Right ventricle myocardium inferior (tissue), 1 donor: ENCODE measurements around the gene TMEM176A. TPM values are rescaled to one million over a fixed set of nuclear protein-coding genes. Genes with fewer than 3 reads are reported as not detected.
"Not testable (repeated sequence)": the region's sequence is repeated elsewhere in the genome, so short reads cannot be mapped to it uniquely, and the experiment has no call there.

Experiments used
- ATAC-seq: fragments of 200-7000 bp; cut with Tn5 transposase; one replicate; pipeline ENCODE4 v1.9.1; 2020; ENCODE audit warnings: mild to moderate bottlenecking, moderate library complexity
- DNase-seq: peaks from one replicate; pipeline ENCODE4 v3.0.0; 2021; ENCODE audit errors: missing footprints
- intact Hi-C: fragments of 100-400 bp; cut with DNase I; formaldehyde crosslinking; loops from one replicate; pipeline ENCODE4 v1.11.0; 2022
- long read RNA-seq: library from polyadenylated mRNA; unstranded; transcript quantifications from one replicate; pipeline ENCODE4 v2.0.0, GENCODE V29; 2021
- total RNA-seq: library from RNA; stranded (reverse); fragmentation: NEBNext Ultra II Directional; extraction: Animal tissue kit (Norgen Biotek cat#: 25700); gene quantifications from one replicate; pipeline ENCODE4 v1.2.1, GENCODE V29; 2021
- donor health status: DM: no; HTN: yes; CAD: no; lungs with severe emphysema.

The TMEM176A gene
- 31.1 TPM for total RNA-seq
- long read RNA-seq, transcript TMEM176A-201 (7 exons, 1,261 nt): major isoform, 6 of 14 reads
- long read RNA-seq, partial matches to known transcripts: 2 of 14 reads
- long read RNA-seq, other reads (novel, unspliced or antisense): 2 of 14 reads

GRCh38 chr7:150800581-150801241, at the start of gene TMEM176A:
Gene TMEM176A, plus strand, starts transcription at chr7:150800769. Its CDS starts 782 bp downstream, at chr7:150801551.
- no peak for DNase-seq
- intact Hi-C loops: no loop called here
- ATAC-seq: peak; percentile 49

GRCh38 chr7:150751702-150752101, 48.9 kb upstream of the TMEM176A start:
- ATAC-seq (peak; percentile 86), DNase-seq (no peak)
- intact Hi-C loops: loop anchor here (10.0 kb wide), 1 partner anchor 467 kb away; no protein-coding TSS in a partner anchor

GRCh38 chr7:150753239-150753638, 47.3 kb upstream of the TMEM176A start:
- DNase-seq (no peak), ATAC-seq (no peak)
- intact Hi-C loops: loop anchor here (10.0 kb wide), 1 partner anchor 468 kb away; no protein-coding TSS in a partner anchor

GRCh38 chr7:150753826-150754603, 46.6 kb upstream of the TMEM176A start:
- ATAC-seq: no peak
- DNase-seq: no peak
- intact Hi-C loops: loop anchor here (2.0 to 10.0 kb wide), 2 partner anchors 121 to 469 kb away; partner anchors contain the start of gene GIMAP6

- DNase-seq (no peak), ATAC-seq (no peak)
- intact Hi-C loops: loop anchor here (2.0 to 10.0 kb wide), 2 partner anchors 122 to 470 kb away; partner anchors contain the start of gene GIMAP6
These were observed 45.6 kb upstream of the TMEM176A start for GRCh38 chr7:150754951-150755350.

GRCh38 chr7:150755473-150756099, 45.0 kb upstream of the TMEM176A start:
- ATAC-seq: no peak
- DNase-seq: no peak

GRCh38 chr7:150756166-150756565, 44.4 kb upstream of the TMEM176A start:
- DNase-seq: no peak
- intact Hi-C loops: loop anchor here (2.0 to 10.0 kb wide), 2 partner anchors 13 to 471 kb away; no protein-coding TSS in a partner anchor
- ATAC-seq: no peak

More at GRCh38 chr7:150755473-150756099, 45.0 kb upstream of the TMEM176A start:
- intact Hi-C loops: loop anchor here (2.0 to 10.0 kb wide), 3 partner anchors 13 to 471 kb away; partner anchors contain the start of gene GIMAP6

GRCh38 chr7:150756858-150757257, 43.7 kb upstream of the TMEM176A start:
- no peak for ATAC-seq
- no peak for DNase-seq
- intact Hi-C loops: loop anchor here (1.0 to 10.0 kb wide), 3 partner anchors 14 to 472 kb away; no protein-coding TSS in a partner anchor

GRCh38 chr7:150759479-150759878, 41.1 kb upstream of the TMEM176A start:
- intact Hi-C loops: loop anchor here (10.0 kb wide), 1 partner anchor 475 kb away; no protein-coding TSS in a partner anchor
- ATAC-seq (no peak), DNase-seq (no peak)

GRCh38 chr7:150766334-150766709, 34.2 kb upstream of the TMEM176A start:
- intact Hi-C loops: no loop called here
- no peak for ATAC-seq
- DNase-seq: no peak

- DNase-seq (no peak), ATAC-seq (no peak)
- intact Hi-C loops: no loop called here
These were observed 30.8 kb upstream of the TMEM176A start for GRCh38 chr7:150769768-150770167.

- ATAC-seq, DNase-seq, intact Hi-C loops: not testable (repeated sequence)
These were observed 26.4 kb upstream of the TMEM176A start for GRCh38 chr7:150774131-150774530.

- ATAC-seq (no peak), DNase-seq (no peak)
- intact Hi-C loops: loop anchor here (1.0 to 5.0 kb wide), 2 partner anchors 99 to 229 kb away; no protein-coding TSS in a partner anchor
These were observed 22.4 kb upstream of the TMEM176A start for GRCh38 chr7:150778014-150778737.

GRCh38 chr7:150778738-150779301, 21.7 kb upstream of the TMEM176A start:
- intact Hi-C loops: loop anchor here (1.0 to 5.0 kb wide), 2 partner anchors 98 to 228 kb away; no protein-coding TSS in a partner anchor
- peak; percentile 81 for ATAC-seq
- peak; percentile 90 for DNase-seq

GRCh38 chr7:150780292-150780691, 20.3 kb upstream of the TMEM176A start:
- no peak for ATAC-seq
- no peak for DNase-seq
- intact Hi-C loops: loop anchor here (5.0 kb wide), 1 partner anchor 207 kb away; no protein-coding TSS in a partner anchor

GRCh38 chr7:150781103-150781502, 19.5 kb upstream of the TMEM176A start:
- no peak for ATAC-seq

GRCh38 chr7:150781961-150782360, 18.6 kb upstream of the TMEM176A start:
- no peak for ATAC-seq
- no peak for DNase-seq
- intact Hi-C loops: loop anchor here (5.0 kb wide), 1 partner anchor 205 kb away; no protein-coding TSS in a partner anchor

More at GRCh38 chr7:150781103-150781502, 19.5 kb upstream of the TMEM176A start:
- no peak for DNase-seq
- intact Hi-C loops: loop anchor here (5.0 kb wide), 1 partner anchor 206 kb away; no protein-coding TSS in a partner anchor
